Measurements from ENCODE around the gene LRR1. TPM values are rescaled to one million over a fixed set of nuclear protein-coding genes. Genes with fewer than 3 reads are reported as not detected.
A peak's percentile ranks its signal among the peaks of the same experiment; 100 is the strongest.

The LRR1 gene
- total and polyA plus RNA-seq, 9 of the 15 experiments (the other 6 are each of a cell fraction or from before 2014, with no cell fraction given), result 26.5 to 58.1 (median 31.8) TPM

- TF ChIP-seq BCL6 (CRISPR knock-in tag; IDR thresholded peaks at IDR 0.05) (no peak), CHD7 (IDR thresholded peaks at IDR 0.05; ENCODE audit: low read depth, low read length) (no peak), BRF1 (IDR thresholded peaks at IDR 0.05; ENCODE audit: borderline replicate concordance, extremely low read depth, insufficient read length) (no peak), ZNF655 (CRISPR knock-in tag; IDR thresholded peaks at IDR 0.05) (no peak), NFE2 (IDR thresholded peaks at IDR 0.05; ENCODE audit: low read depth) (no peak), ZNF778 (CRISPR knock-in tag; IDR thresholded peaks at IDR 0.05) (no peak), ZNF639 (CRISPR knock-in tag; conservative IDR thresholded peaks at IDR 0.05 in 1 of 2, IDR thresholded peaks at IDR 0.05 in 1 of 2) (peak in 1 of 2 experiments; percentile 71; a peak in 2 of 4 replicates), CC2D1A (IDR thresholded peaks at IDR 0.05) (no peak), RBM14 (IDR thresholded peaks at IDR 0.05; ENCODE audit: borderline replicate concordance, insufficient read depth, low read depth, low read length) (no peak), KDM2B (CRISPR knock-in tag; IDR thresholded peaks at IDR 0.05) (no peak)
Measured at GRCh38 chr14:49585803-49586672, 12.7 kb upstream of the LRR1 start, which contains the start of gene RPS29 (continued).

Measured in K562 (cell line).